GM12892 (cell line): ENCODE measurements around the gene SLC27A1.

Source experiments
- POLR2A ChIP-seq: IDR thresholded peaks from 2 replicates; pipeline ENCODE4 v1.6.1; 2011; ENCODE audit warnings: low read depth, low read length, control low read depth
- POLR2AphosphoS5 ChIP-seq: IDR thresholded peaks from 2 replicates; pipeline ENCODE4 v1.6.1; 2011; ENCODE audit warnings: low read depth, low read length, control low read depth
- TAF1 ChIP-seq: IDR thresholded peaks from 2 replicates; pipeline ENCODE4 v1.6.1; 2011; ENCODE audit warnings: low read depth, mild to moderate bottlenecking, control low read depth, low read length, borderline replicate concordance

- TF ChIP-seq POLR2AphosphoS5: no peak
- no peak for TF ChIP-seq POLR2A
- TF ChIP-seq TAF1: no peak
Measured at GRCh38 chr19:17436094-17436873, 34.0 kb upstream of the SLC27A1 start.
